RWPE1 (cell line): ENCODE data around the gene NOL7.

Experiments
- CTCF ChIA-PET: fragments of 350-600 bp; sonication (Branson Sonifier 250); formaldehyde crosslinking; extraction: SDS; loops from one replicate; lab custom pipeline; 2021; lab: Yijun Ruan, JAX
- POLR2A ChIA-PET: fragments of 400-600 bp; formaldehyde crosslinking; extraction: SDS; loops from one replicate; lab custom pipeline; 2020; ENCODE audit warnings: antibody characterized with exemption; ENCODE audit not compliant: low non-redundant PET; lab: Yijun Ruan, JAX
- DNase-seq: peaks from one replicate; pipeline ENCODE4 v3.0.0; 2012; ENCODE audit warnings: low spot score
- H3K27ac ChIP-seq: fragments of 450-650 bp; 2 replicates; pipeline ENCODE4 v1.5.1; 2017
- TF ChIP-seq, protein P1 (sequence below): fragments of 450-650 bp; conservative IDR thresholded peaks from 2 replicates; pipeline ENCODE4 v1.5.1; 2017; ENCODE audit warnings: low read depth, mild to moderate bottlenecking

NOL7 gene

DNA sequence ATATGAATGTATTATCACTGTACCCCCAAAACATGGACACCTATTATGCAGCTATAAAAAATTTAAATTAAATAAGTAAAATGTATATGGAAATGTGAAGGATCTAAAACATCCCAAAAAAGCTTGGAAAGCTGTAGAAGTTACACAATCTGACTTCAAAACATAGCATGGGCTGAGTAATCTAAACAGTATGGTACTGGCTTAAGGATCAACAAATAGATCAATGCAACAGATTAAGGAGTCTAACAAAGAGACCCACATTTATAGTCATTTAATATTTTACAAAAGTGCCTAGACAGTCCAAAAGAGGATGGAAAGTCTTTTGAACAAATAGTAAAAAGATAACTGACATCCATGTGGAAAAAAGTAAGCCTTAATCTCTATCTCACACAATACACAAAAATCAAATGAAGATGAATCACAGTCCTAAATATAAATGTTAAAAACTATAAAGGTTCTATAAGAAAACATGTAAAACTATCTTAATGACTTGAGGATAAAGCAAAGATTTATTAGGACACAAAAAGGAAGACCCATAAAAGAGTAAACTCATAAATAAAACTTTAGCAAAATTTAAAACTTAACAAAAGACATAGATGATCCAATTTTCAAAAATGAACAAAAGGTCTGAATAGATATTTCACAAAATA, 49.7 kb downstream of the NOL7 start:
- DNase-seq: no peak
- ChIA-PET CTCF (no interaction called here), POLR2A (no interaction called here)
- TF ChIP-seq, protein P1, sequence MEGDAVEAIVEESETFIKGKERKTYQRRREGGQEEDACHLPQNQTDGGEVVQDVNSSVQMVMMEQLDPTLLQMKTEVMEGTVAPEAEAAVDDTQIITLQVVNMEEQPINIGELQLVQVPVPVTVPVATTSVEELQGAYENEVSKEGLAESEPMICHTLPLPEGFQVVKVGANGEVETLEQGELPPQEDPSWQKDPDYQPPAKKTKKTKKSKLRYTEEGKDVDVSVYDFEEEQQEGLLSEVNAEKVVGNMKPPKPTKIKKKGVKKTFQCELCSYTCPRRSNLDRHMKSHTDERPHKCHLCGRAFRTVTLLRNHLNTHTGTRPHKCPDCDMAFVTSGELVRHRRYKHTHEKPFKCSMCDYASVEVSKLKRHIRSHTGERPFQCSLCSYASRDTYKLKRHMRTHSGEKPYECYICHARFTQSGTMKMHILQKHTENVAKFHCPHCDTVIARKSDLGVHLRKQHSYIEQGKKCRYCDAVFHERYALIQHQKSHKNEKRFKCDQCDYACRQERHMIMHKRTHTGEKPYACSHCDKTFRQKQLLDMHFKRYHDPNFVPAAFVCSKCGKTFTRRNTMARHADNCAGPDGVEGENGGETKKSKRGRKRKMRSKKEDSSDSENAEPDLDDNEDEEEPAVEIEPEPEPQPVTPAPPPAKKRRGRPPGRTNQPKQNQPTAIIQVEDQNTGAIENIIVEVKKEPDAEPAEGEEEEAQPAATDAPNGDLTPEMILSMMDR: no peak
- no peak overlapping the region for H3K27ac ChIP-seq

DNA sequence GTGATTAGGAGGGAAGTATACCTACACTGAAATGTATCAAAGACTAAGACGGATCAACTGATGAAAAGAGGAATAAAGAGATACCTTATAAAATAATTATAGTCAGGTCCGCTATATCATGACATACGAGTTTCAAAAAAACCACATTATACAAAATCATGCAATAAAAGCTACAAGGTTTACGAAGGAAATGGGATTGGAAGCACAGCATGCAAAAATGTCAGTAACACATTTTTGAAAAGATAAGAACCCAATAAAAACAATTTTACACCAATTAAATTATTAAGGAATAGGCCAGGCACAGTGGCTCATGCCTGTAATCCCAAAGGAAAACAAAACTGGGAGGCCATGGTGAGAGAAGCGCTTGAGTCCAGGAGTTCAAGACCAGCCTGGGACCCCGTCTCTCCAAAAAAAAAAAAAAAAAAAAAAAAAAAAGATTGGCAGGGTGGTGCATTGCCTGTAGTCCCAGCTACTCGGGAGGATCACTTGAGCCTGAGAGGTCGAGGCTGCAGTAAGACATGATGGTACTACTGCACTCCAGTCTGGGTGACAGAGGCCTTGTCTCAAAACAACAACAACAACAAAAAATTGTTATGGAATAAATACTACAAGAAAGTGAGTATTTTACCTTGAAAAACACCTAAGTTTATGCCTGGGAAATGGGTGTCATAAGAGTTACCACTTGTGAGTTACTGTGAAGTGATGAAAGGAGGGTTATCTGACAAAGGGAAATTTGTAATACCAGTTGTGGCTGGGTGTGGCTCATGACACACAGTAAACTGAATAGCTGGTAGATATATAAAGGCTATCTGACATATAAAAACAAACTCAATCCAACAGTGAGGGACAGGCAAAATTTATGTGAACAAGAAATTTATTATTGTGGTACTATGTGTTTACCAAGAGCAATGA, 51.3 kb downstream of the NOL7 start:
- CTCF ChIA-PET: no interaction called here
- DNase-seq: no peak
- POLR2A ChIA-PET: no interaction called here
- TF ChIP-seq, protein P1: no peak
- no peak overlapping the region for H3K27ac ChIP-seq

DNA sequence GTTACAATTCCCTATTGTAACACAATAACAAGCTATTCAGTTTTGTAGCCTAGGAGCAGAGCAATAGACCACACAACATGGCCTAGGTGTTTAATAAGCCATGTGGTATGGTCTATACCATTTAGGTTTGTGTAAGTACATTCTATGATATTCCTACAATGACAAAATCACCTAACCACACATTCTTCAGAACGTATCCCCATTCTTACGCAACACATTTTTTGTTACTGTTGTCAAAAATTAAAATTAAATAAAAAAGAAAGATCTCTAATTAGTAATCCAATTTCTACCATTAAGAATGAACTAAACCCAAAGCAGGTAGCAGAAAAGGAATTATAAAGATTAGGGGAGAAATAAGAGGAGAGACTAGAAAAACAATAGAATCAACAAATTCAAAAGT, 52.5 kb downstream of the NOL7 start:
- DNase-seq: no peak
- CTCF ChIA-PET: no interaction called here
- no peak overlapping the region for H3K27ac ChIP-seq
- TF ChIP-seq, protein P1: no peak
- POLR2A ChIA-PET: no interaction called here

DNA sequence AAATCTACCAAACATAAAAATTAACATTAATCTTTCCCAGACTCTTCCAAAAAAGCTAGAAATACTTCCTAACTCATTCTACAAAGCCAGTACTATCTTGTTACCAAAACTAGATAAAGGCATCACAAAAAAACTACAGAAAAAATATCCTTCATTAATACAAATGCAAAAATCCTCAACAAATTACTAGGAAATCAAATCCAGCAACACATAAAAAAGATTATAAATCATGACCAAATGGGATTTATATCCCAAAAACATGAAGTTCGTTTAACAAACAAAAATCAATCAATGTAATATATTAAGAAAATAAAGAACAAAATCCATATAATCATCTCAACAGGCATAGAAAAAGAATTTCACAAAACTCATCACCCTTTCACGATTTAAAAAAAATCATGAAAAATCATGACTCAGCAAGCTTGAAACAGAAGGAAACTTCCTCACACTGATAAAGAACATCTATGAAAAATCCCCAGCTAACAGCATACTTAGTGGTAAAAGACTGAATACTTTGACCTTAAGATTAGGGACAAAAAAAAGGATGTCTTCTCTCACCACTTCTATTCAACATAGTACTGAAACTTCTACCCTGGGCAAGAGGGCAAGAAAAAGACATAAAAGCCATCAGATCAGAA, 53.3 kb downstream of the NOL7 start:
- H3K27ac ChIP-seq: no peak overlapping the region
- no peak for DNase-seq
- POLR2A ChIA-PET: no interaction called here
- CTCF ChIA-PET: no interaction called here
- TF ChIP-seq, protein P1: no peak

DNA sequence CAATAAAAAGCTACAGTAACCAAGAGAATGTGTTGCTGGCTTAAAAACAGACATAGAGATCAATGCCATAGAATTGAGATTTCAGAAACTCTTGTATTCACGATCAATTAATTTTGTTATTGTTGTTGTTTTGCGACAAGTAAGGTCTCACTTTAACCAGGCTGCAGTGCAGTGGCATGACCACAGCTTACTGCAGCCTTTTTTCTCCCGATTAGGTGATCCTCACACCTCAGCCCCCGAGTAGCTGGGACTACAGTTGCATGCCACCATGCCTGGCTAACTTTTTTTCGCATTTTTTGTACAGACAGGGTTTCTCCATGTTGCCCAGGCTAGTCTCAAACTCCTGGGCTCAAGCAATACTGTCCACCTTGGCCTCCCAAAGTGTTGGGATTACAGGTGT, 54.3 kb downstream of the NOL7 start:
- H3K27ac ChIP-seq: no peak overlapping the region
- TF ChIP-seq, protein P1: no peak
- no peak for DNase-seq
- ChIA-PET POLR2A (no interaction called here), CTCF (no interaction called here)
